Dedifferentiated amniotic fluid mesenchymal stem cell (primary cell): ENCODE measurements around the gene IFI35.
"Not testable (repeated sequence)": the region's sequence is repeated elsewhere in the genome, so short reads cannot be mapped to it uniquely, and the experiment has no call there.

Experiments
- DNase-seq: peaks from one replicate; pipeline ENCODE4 v3.0.0-alpha.2; 2016; ENCODE audit errors: extremely low spot score

The IFI35 gene

DNA sequence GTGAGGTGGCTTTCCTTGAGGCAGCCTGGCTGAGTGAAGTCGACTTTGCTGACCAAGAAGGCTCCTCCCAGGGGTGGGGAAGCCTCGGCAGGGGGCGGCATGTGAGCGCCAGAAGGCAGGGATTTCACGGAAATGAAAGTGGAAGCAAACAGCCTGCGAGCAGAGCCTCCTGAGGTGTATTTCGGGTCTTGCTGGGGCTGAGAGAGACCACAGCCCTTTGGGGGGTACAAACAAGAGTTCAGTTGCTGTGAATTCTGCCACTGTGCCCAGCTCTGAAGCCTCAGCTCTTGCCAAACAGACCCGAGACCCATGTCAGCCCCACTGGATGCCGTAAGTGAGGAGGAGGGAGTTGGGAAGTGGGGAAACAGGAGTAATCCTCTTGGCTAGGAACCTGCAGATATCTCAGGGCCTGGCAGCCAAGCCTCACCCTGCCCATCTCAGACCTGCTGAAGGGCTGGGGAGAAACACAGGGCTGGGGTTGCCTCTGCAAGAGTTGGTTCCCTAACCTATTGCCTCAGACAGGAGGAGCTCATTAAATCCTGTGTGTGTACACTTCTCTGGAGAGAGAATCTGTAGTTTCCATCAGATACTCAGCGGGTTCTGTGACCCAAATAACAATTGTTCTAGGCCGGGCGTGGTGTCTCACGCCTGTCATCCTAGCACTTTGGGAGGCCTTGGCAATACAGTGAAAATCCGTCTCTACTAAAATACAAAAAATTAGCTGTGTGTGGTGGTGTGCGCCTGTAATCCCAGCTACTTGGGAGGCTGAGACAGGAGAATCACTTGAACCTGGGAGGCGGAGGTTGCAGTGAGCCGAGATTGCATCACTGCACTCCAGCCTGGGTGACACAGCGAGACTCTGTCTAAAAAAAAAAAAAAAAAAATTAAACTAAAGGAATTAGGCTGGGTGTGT is at the start of gene IFI35:
IFI35 (plus strand) TSS at position 146 of the 913 bp plus-strand sequence; CDS start at position 310, 164 bp downstream.
- peak; percentile 61 for DNase-seq

DNA sequence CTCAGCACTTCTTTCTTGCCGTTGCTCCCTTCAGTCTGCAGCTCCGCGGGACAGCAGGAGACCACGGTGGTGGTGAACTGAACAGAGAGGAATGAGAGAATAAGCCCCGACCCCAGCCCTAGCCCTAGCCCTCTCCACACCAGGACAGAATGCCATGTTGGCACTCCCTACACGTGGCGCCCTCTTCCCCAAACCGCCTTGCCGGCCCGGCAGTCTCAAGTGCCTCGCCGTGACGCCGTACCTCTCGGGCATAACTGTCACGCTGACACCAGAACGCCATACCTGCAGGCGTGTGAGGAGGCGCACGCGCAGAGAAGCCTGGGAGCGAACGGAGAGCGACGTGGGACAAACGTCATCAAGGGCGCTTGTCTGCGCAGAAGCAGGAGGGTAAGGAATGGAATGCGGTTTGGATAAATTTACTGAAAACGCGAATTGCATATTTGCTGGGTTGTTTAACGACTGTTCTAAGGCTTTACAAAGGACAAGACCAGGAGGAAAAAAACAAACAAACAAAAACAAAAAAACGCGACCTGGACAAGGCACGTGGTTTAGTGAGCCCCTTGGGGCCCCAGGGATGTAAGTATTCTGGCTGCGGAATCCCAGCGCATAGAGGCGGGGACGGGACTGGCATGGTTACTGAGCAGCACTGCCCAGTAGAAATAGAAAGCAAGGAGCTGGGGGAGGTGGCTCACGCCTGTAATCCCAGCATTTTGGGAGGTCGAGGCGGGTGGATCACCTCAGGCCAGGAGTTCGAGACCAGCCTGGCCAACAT is 42.2 kb upstream of the IFI35 start, which contains the start of gene AARSD1:
AARSD1 (minus strand) TSS at position 294 of the 772 bp plus-strand sequence; CDS start at position 280, 14 bp downstream.
- peak; percentile 91 for DNase-seq

DNA sequence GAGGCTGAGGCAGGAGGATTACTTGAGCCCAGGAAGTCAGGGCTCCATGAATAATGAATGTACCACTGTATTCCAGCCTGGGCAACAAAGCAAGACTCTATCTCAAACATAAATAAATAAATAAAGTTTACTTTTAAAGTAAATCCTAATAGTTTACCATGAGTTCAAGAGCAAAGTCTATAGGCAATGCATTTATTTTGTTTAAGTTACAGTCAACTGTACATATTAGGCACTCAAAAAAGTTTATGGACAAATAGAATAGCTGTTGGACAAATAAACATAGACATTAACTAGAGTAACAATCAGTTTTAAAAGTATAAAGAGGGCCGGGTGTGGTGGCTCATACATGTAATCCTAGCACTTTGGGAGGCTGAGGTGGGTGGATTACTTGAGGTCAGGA is 38.7 kb upstream of the IFI35 start:
- DNase-seq: no peak

- DNase-seq: no peak
Observed at GRCh38 chr17:42969001-42969581, 37.5 kb upstream of the IFI35 start.

- DNase-seq: no peak
Observed at GRCh38 chr17:42971589-42971988, 35.0 kb upstream of the IFI35 start.

- DNase-seq: not testable (repeated sequence)
Observed at GRCh38 chr17:42973323-42973722, 33.3 kb upstream of the IFI35 start.

GRCh38 chr17:42975265-42975664 is 31.3 kb upstream of the IFI35 start:
- DNase-seq: no peak

DNA sequence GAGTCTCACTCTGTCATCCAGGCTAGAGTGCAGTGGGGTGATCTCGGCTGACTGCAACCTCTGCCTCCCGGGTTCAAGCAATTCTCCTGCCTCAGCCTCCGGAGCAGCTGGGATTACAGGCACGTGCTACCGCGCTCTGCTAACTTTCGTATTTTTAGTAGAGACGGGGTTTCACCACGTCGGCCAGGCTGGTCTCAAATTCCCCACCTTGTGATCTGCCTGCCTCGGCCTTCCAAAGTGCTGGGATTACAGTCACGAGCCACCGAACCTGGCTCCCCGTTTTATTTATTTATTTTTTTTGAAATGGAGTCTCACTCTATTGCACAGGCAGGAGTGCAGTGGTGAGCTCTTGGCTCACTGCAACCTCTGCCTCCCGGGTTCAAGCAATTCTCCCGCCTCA is 30.9 kb upstream of the IFI35 start:
- not testable (repeated sequence) for DNase-seq

DNA sequence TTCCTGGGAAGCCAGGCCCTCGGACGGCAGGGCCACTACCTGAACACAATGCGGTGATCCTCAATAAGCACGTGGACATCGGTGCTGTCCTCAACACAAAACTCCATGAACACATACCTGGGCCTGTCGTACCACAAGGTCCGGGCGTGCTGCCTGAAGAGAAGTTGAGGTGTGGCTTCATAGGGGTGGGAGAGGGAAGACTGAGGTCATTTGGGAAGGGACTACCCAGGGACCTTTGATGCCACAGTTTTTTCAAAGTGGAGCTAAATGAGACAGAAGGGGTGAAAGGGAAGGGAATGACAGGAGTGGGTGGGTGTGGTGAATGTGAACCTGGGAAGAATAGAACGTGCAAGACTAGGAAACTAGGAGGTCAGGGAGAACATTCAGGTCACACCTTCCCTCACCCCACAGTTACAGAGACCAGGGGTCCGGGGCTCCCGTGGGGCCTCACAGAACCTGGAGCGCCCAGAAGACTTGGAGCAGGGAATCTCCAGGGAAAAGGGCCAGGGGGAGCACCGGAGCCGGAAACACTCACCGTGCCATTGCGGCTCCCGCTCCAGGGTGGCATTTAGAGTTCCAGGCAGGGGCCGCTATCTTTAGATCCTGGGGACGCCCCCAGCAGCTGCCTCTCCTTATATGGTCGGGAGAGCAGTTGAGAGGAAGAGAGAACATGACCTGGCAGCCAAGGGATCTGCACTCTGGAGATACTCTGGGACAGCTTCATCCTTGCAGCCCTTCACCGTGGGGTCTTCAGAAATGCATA is 26.9 kb upstream of the IFI35 start, which contains the start of gene PTGES3L:
PTGES3L (minus strand) TSS at position 570 of the 763 bp plus-strand sequence; CDS start at position 543, 27 bp downstream.
- DNase-seq: no peak

DNA sequence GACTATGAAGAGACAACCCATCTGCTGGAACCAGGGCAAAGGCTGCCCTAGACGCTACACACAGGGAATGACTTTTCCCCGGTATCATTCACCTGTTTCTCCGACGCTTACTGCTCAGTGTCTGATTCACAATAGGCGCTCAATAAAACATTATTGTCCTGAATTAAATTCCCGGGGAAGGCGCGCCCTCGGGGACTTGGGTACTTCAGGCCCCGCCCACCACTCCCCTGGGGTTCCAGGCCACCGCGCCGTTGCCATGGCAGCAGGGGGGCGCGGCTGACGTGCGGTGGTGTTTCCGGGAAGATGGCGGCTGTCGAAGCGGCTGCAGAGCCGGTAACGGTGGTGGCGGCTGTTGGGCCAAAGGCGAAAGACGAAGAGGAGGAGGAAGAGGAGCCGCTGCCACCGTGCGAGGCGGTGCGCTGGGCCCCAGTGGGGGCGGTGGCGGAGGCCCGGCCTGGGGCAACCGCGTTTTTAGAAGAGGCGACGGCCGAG is 26.3 kb upstream of the IFI35 start, which contains the start of gene RUNDC1:
RUNDC1 (plus strand) TSS at position 292 of the 492 bp plus-strand sequence; CDS start at position 304, 12 bp downstream.
- peak; percentile 80 for DNase-seq

DNA sequence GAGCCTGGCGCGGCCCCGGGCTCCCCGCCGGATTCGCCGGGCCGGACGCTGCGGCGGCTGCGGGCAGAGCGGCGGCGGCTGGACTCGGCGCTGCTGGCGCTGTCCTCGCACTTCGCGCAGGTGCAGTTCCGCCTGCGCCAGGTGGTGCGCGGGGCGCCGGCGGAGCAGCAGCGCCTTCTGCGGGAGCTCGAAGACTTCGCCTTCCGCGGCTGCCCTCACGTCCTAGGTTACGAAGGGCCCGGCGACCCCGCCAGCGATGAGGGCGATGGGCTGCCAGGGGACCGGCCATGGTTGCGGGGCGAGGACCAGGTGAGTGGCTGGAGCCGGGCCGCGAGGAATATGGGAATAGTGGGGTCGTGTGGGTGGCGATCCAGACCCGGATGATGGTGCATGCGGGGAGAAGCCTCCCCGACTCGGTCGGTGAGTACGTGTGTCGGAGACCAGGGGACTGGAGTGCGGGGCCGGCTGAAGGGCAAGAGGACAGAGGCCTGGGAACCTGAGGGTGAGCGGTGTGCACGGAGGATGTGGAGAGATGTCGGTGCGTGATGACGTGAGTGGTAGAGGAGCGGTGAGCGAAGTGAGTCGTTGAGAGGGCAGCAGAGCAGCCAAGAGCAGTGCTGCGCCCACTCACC is 25.7 kb upstream of the IFI35 start:
- peak; percentile 55 for DNase-seq

- DNase-seq: no peak
Observed at GRCh38 chr17:42982266-42982665, 24.3 kb upstream of the IFI35 start.

DNA sequence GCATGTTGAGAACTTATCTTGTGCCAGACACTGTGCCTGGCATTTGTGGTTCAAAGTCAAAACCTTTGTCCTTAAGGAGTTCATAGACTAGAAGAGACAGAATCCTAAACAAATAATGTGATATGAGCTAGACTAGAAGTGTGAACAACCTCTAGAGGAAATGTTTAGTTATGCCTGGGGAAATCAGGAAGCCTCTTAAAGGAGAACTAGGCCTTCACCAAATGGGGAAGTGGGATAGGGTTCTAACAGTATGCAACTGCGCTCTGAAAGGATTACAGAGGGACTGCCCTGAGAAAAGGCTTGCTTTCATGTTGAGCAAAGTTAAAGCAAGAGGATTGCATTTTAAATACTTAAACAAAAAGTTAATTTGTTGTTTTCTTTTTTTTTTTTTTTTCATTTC is 21.4 kb upstream of the IFI35 start:
- DNase-seq: no peak

GRCh38 chr17:42989141-42989540 is 17.4 kb upstream of the IFI35 start:
- no peak for DNase-seq

DNA sequence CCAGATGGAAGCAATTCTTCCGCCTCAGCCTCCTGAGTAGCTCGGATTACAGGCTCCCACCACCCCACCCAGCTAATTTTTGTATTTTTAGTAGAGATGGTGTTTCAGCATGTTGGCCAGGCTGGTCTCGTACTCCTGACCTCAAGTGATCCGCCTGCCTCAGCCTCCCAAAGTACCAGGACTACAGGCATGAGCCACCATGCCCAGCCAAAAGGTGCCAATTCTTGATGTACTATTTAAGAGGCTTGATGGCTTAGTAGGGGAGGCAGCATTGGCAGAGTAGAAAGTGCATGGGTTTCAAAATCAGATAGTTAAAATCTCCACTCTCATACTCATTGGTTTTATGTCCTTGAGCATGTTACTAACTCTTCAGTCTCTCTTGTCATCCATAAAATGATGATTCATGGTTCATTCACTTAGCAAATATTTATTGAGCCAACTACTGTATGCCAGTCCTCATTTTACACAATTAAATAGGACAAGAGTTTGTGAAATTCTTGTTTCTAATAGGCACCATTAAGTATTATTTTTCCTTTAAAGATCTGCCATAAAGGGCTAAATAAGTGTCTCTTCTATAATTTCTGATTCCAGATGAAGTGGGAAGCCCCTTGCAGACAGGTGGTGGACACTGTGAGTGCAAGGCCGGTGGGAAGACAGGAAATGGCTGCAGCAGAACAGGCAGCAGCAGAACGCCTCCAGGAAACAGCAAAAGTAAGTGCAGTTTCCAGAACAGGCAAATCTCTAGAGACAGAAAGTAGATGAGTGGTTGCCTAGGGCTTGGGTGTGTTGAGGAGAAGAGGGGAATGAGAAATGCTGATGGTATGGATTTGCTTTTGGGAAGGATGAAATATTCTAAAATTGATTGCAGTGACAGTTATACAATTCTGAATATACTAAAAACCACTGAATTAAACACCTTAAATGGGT is 16.6 kb upstream of the IFI35 start:
- no peak for DNase-seq

DNA sequence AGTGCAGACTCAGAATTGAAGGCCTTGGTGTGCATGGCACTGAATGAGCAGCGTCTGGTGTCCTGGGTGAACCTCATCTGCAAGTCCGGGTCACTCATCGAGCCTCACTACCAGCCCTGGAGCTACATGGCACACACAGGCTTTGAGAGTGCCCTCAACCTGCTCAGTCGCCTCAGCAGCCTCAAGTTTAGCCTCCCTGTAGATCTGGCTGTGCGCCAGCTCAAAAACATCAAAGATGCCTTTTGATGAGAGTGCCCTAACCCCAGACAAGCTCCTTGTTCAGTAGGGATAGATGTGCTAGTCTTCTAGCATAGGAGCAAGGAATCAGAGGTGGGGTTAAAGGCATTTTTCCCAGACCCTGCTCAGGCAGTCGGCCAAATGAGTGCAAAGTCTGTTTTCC is 15.1 kb upstream of the IFI35 start:
- DNase-seq: no peak

GRCh38 chr17:42992872-42993271 is 13.7 kb upstream of the IFI35 start:
- no peak for DNase-seq

GRCh38 chr17:42993913-42994312 is 12.7 kb upstream of the IFI35 start:
- not testable (repeated sequence) for DNase-seq

- DNase-seq: no peak
Observed at GRCh38 chr17:42997390-42997983, 9.1 kb upstream of the IFI35 start.
